ENCODE data around the gene YES1. TPM values are rescaled to one million over a fixed set of nuclear protein-coding genes. Genes with fewer than 3 reads are reported as not detected.

Gene YES1
- total RNA-seq, 1 donor from 2014 or later, result 37.6 TPM

GRCh38 chr18:677951-678381 lies 134.1 kb downstream of the YES1 start:
- DNase-seq (ENCODE audit: extremely low spot score, unreplicated experiment), result no peak
- H3K27me3 Mint-ChIP-seq (ENCODE audit: unreplicated experiment), result no peaks in the 10 kb centered on the region
- no peak overlapping the region for H3K4me3 Mint-ChIP-seq (ENCODE audit: unreplicated experiment)
- no peaks in the 10 kb centered on the region for H3K4me1 Mint-ChIP-seq (ENCODE audit: unreplicated experiment)
- H3K9me3 Mint-ChIP-seq (ENCODE audit: unreplicated experiment), result no peaks in the 10 kb centered on the region
- TF ChIP-seq CTCF (IDR thresholded peaks at IDR 0.05), result no peak
- peaks cover 11% of the 10 kb centered on the region for H3K36me3 Mint-ChIP-seq (ENCODE audit: unreplicated experiment)
- H3K27ac Mint-ChIP-seq (ENCODE audit: unreplicated experiment), result no peak overlapping the region

GRCh38 chr18:677145-677544 lies 134.9 kb downstream of the YES1 start:
- Mint-ChIP-seq H3K4me3 (ENCODE audit: unreplicated experiment) (no peak overlapping the region), H3K27ac (ENCODE audit: unreplicated experiment) (no peak overlapping the region), H3K9me3 (ENCODE audit: unreplicated experiment) (no peaks in the 10 kb centered on the region), H3K4me1 (ENCODE audit: unreplicated experiment) (no peaks in the 10 kb centered on the region), H3K27me3 (ENCODE audit: unreplicated experiment) (no peaks in the 10 kb centered on the region), H3K36me3 (ENCODE audit: unreplicated experiment) (peaks cover 11% of the 10 kb centered on the region)
- DNase-seq (ENCODE audit: extremely low spot score, unreplicated experiment), result no peak
- no peak for TF ChIP-seq CTCF (IDR thresholded peaks at IDR 0.05)

GRCh38 chr18:676736-677135 lies 135.3 kb downstream of the YES1 start:
- no peak for TF ChIP-seq CTCF (IDR thresholded peaks at IDR 0.05)
- H3K9me3 Mint-ChIP-seq (ENCODE audit: unreplicated experiment), result no peaks in the 10 kb centered on the region
- no peak for DNase-seq (ENCODE audit: extremely low spot score, unreplicated experiment)
- H3K27me3 Mint-ChIP-seq (ENCODE audit: unreplicated experiment), result no peaks in the 10 kb centered on the region
- no peak overlapping the region for H3K4me3 Mint-ChIP-seq (ENCODE audit: unreplicated experiment)
- no peak overlapping the region for H3K27ac Mint-ChIP-seq (ENCODE audit: unreplicated experiment)
- peaks cover 11% of the 10 kb centered on the region for H3K36me3 Mint-ChIP-seq (ENCODE audit: unreplicated experiment)
- no peaks in the 10 kb centered on the region for H3K4me1 Mint-ChIP-seq (ENCODE audit: unreplicated experiment)

GRCh38 chr18:676069-676468 lies 136.0 kb downstream of the YES1 start:
- Mint-ChIP-seq H3K27ac (ENCODE audit: unreplicated experiment) (no peak overlapping the region), H3K27me3 (ENCODE audit: unreplicated experiment) (no peaks in the 10 kb centered on the region), H3K36me3 (ENCODE audit: unreplicated experiment) (peaks cover 12% of the 10 kb centered on the region), H3K4me3 (ENCODE audit: unreplicated experiment) (no peak overlapping the region), H3K4me1 (ENCODE audit: unreplicated experiment) (no peaks in the 10 kb centered on the region), H3K9me3 (ENCODE audit: unreplicated experiment) (no peaks in the 10 kb centered on the region)
- TF ChIP-seq CTCF (IDR thresholded peaks at IDR 0.05), result no peak
- DNase-seq (ENCODE audit: extremely low spot score, unreplicated experiment), result no peak

- no peaks in the 10 kb centered on the region for H3K27me3 Mint-ChIP-seq (ENCODE audit: unreplicated experiment)
- no peaks in the 10 kb centered on the region for H3K9me3 Mint-ChIP-seq (ENCODE audit: unreplicated experiment)
- H3K36me3 Mint-ChIP-seq (ENCODE audit: unreplicated experiment), result peaks cover 17% of the 10 kb centered on the region
- no peak overlapping the region for H3K4me3 Mint-ChIP-seq (ENCODE audit: unreplicated experiment)
- TF ChIP-seq CTCF (IDR thresholded peaks at IDR 0.05), result no peak
- H3K27ac Mint-ChIP-seq (ENCODE audit: unreplicated experiment), result no peak overlapping the region
- H3K4me1 Mint-ChIP-seq (ENCODE audit: unreplicated experiment), result no peaks in the 10 kb centered on the region
- DNase-seq (ENCODE audit: extremely low spot score, unreplicated experiment), result no peak
Observed at GRCh38 chr18:675307-675706, 136.7 kb downstream of the YES1 start.

All from osteocyte (in vitro differentiated cells).